Esophagus muscularis mucosa (tissue), 3 donors: ENCODE results near the gene KIAA0513.

Source experiments
- CTCF ChIP-seq, 3 experiments: fragments of 200-600 bp in 2 of 3; fragments of 450-650 bp in 1 of 3; sonication (generic) in 2 of 3; IDR thresholded peaks; one replicate each; pipeline ENCODE4 v1.5.1; 2017 to 2019; ENCODE audit warnings: antibody characterized with exemption in 3 of 3, mild to moderate bottlenecking in 2 of 3, moderate library complexity in 1 of 3
- EP300 ChIP-seq: sonication (generic); formaldehyde crosslinking; IDR thresholded peaks from one replicate; pipeline ENCODE4 v1.6.1; 2017; ENCODE audit warnings: antibody characterized with exemption

- no peak for TF ChIP-seq CTCF (IDR thresholded peaks at IDR 0.05)
- no peak for TF ChIP-seq EP300
These were observed 82.5 kb downstream of the KIAA0513 start for GRCh38 chr16:85110105-85110504.
